ENCODE data around the gene PPFIBP1.

GRCh38 chr12:27657296-27657695, 133.3 kb downstream of the PPFIBP1 start:
- no peak for TF ChIP-seq POLR2A (IDR thresholded peaks at IDR 0.05)
- TF ChIP-seq, protein P1, sequence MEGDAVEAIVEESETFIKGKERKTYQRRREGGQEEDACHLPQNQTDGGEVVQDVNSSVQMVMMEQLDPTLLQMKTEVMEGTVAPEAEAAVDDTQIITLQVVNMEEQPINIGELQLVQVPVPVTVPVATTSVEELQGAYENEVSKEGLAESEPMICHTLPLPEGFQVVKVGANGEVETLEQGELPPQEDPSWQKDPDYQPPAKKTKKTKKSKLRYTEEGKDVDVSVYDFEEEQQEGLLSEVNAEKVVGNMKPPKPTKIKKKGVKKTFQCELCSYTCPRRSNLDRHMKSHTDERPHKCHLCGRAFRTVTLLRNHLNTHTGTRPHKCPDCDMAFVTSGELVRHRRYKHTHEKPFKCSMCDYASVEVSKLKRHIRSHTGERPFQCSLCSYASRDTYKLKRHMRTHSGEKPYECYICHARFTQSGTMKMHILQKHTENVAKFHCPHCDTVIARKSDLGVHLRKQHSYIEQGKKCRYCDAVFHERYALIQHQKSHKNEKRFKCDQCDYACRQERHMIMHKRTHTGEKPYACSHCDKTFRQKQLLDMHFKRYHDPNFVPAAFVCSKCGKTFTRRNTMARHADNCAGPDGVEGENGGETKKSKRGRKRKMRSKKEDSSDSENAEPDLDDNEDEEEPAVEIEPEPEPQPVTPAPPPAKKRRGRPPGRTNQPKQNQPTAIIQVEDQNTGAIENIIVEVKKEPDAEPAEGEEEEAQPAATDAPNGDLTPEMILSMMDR (IDR thresholded peaks at IDR 0.05), result no peak
